ENCODE data around the gene AKTIP. TPM values are rescaled to one million over a fixed set of nuclear protein-coding genes. Genes with fewer than 3 reads are reported as not detected.

AKTIP gene
- total and polyA plus RNA-seq, 9 of the 15 experiments (the other 6 are each of a cell fraction or from before 2014, with no cell fraction given), result 3.0 to 10.7 (median 4.4) TPM

GRCh38 chr16:53465606-53466280 lies 37.3 kb downstream of the AKTIP start (continued):
- TF ChIP-seq ATF3 (IDR thresholded peaks at IDR 0.05) (peak; percentile 70; the same call in 1 of the 2 replicates), ATF3 (CRISPR knock-in tag; conservative IDR thresholded peaks at IDR 0.05) (no peak)

GRCh38 chr16:53458635-53459034 lies 44.4 kb downstream of the AKTIP start:
- Histone ChIP-seq H2AFZ (ENCODE audit: low read depth, low read length) (no peak overlapping the region), H3K9me1 (ENCODE audit: control insufficient read depth, insufficient read depth, low read length) (no peaks in the 10 kb centered on the region), H3K36me3 (ENCODE audit: control insufficient read depth, insufficient read depth, low read length) (peaks cover 53% of the 10 kb centered on the region; the same call in 2 of the 3 replicates), H4K20me1 (replicated peaks; ENCODE audit: control insufficient read depth, insufficient read depth, low read length) (no peaks in the 10 kb centered on the region), H3K4me3 (no peak overlapping the region), H3K4me1 (replicated peaks in 1 of 2; ENCODE audit: control insufficient read depth in 2 of 2, insufficient read depth in 2 of 2, low read length in 2 of 2) (no peaks in the 10 kb centered on the region), H3K27ac (ENCODE audit: extremely low read depth, low read depth, low read length) (no peak overlapping the region), H3K4me2 (ENCODE audit: insufficient read depth, low read length) (no peak overlapping the region), H3K27me3 (ENCODE audit: control insufficient read depth in 2 of 2, insufficient read depth in 2 of 2, low read length in 2 of 2) (no peaks in the 10 kb centered on the region), H3K9ac (ENCODE audit: insufficient read depth in 1 of 2, low read depth in 2 of 2, low read length in 2 of 2) (no peak overlapping the region), H3K79me2 (ENCODE audit: control insufficient read depth, insufficient read depth, low read length) (no peaks in the 10 kb centered on the region), H3K9me3 (replicated peaks; ENCODE audit: control insufficient read depth, insufficient read depth, low read depth, low read length) (no peaks in the 10 kb centered on the region)
- 59% methylated on average over 8 of the region's 8 CpGs for WGBS (ENCODE audit: insufficient coverage, low coverage, missing lambda C conversion rate)
- POLR2A ChIA-PET, result no interaction called here
- intact Hi-C loops (cut with micrococcal nuclease) (no loop called here), in situ Hi-C loops (cut with MboI) (no loop called here)
- ATAC-seq (no peak), DNase-seq (ENCODE audit: extremely low read depth in 1 of 4, low spot score in 3 of 4) (peak in 1 of 4 experiments; percentile 24), FAIRE-seq (no peak)
- CTCF ChIA-PET (ENCODE audit: low intra/inter-chr PET ratio), result no interaction called here
- no TSS peak for BruUV-seq (replicated peaks)
- TF ChIP-seq HCFC1 (IDR thresholded peaks at IDR 0.05; ENCODE audit: low read depth, low read length), result no peak
- TF ChIP-seq SRSF1 (IDR thresholded peaks at IDR 0.05; ENCODE audit: low read depth, low read length), result no peak
- TF ChIP-seq ZNF766 (CRISPR knock-in tag; conservative IDR thresholded peaks at IDR 0.05), result peak; percentile 58; the same call in 1 of the 2 replicates
- peak; percentile 60 for TF ChIP-seq CHD2 (IDR thresholded peaks at IDR 0.05; ENCODE audit: low read depth, low read length)
- TF ChIP-seq CC2D1A (IDR thresholded peaks at IDR 0.05), result peak; percentile 45; the same call in 1 of the 2 replicates
- no peak for TF ChIP-seq TAF1 (IDR thresholded peaks at IDR 0.05; ENCODE audit: control insufficient read depth, extremely low read depth, insufficient read depth, low read length, severe bottlenecking)
- TF ChIP-seq ZNF143 (CRISPR knock-in tag; IDR thresholded peaks at IDR 0.05), result no peak
- no peak for TF ChIP-seq GABPB1 (CRISPR knock-in tag; IDR thresholded peaks at IDR 0.05)
- TF ChIP-seq GATAD2A (IDR thresholded peaks at IDR 0.05), result no peak
- TF ChIP-seq SPI1 (IDR thresholded peaks at IDR 0.05; ENCODE audit: borderline replicate concordance, low read depth, low read length), result 0 out of 2 replicates have a peak, but pooled peaks have one; percentile 22
